Upper lobe of left lung (tissue), 6 donors: ENCODE measurements around the gene HDGFL2. TPM values are rescaled to one million over a fixed set of nuclear protein-coding genes. Genes with fewer than 3 reads are reported as not detected.
A peak's percentile ranks its signal among the peaks of the same experiment; 100 is the strongest.

Experiments used
- ATAC-seq, 2 donors: fragments of 200-7000 bp; cut with Tn5 transposase; one replicate each; pipeline ENCODE4 v1.9.1; 2022; ENCODE audit warnings: mild to moderate bottlenecking in 2 of 2, moderate library complexity in 2 of 2; ENCODE audit not compliant: low FRiP score in 2 of 2
- DNase-seq, 2 donors: peaks; one replicate each; pipeline ENCODE4 v3.0.0-alpha.2; 2019 to 2020
- H3K27ac ChIP-seq, 4 donors: fragments of 200-600 bp; sonication (generic); one replicate each; pipeline ENCODE4 v1.5.1; 2016 to 2019
- H3K27me3 ChIP-seq, 4 donors: fragments of 200-600 bp; sonication (generic); one replicate each; pipeline ENCODE4 v1.5.1; 2017 to 2019
- H3K36me3 ChIP-seq, 4 donors: fragments of 200-600 bp; sonication (generic); one replicate each; pipeline ENCODE4 v1.5.1; 2016 to 2019
- H3K4me1 ChIP-seq, 4 donors: fragments of 200-600 bp; sonication (generic); one replicate each; pipeline ENCODE4 v1.5.1; 2018 to 2019
- H3K4me3 ChIP-seq, 4 donors: fragments of 200-600 bp; sonication (generic); one replicate each; pipeline ENCODE4 v1.5.1; 2017 to 2019; ENCODE audit warnings: mild to moderate bottlenecking in 2 of 4, moderate library complexity in 1 of 4
- H3K9me3 ChIP-seq, 4 donors: fragments of 200-600 bp; sonication (generic); one replicate each; pipeline ENCODE4 v1.5.1; 2018 to 2019
- CTCF ChIP-seq, 6 experiments: fragments of 450-650 bp in 4 of 6; fragments of 200-600 bp in 2 of 6; sonication (generic) in 2 of 6; IDR thresholded peaks; one replicate each; pipeline ENCODE4 v1.5.1; 2016 to 2019; ENCODE audit warnings: antibody characterized with exemption in 6 of 6
- EP300 ChIP-seq, 4 donors: sonication (generic); formaldehyde crosslinking; IDR thresholded peaks; one replicate each; pipeline ENCODE4 v1.5.1; 2017; ENCODE audit warnings: antibody characterized with exemption in 4 of 4, control low read depth in 2 of 4
- POLR2A ChIP-seq, 4 donors: fragments of 450-650 bp; IDR thresholded peaks; one replicate each; pipeline ENCODE4 v1.5.1; 2016 to 2017; ENCODE audit warnings: antibody characterized with exemption in 4 of 4, mild to moderate bottlenecking in 2 of 4
- POLR2AphosphoS5 ChIP-seq, 2 donors: sonication (generic); formaldehyde crosslinking; IDR thresholded peaks; one replicate each; pipeline ENCODE4 v1.5.1; 2017; ENCODE audit warnings: antibody characterized with exemption in 2 of 2
- WGBS, 2 donors: methylation state at CpG; one replicate each; pipeline ENCODE4 v1.1.5; 2017 to 2018; 5-methylcytosine and 5-hydroxymethylcytosine counted together
- total RNA-seq, 6 donors: library from RNA; depleted of rRNA in 4 of 6; stranded (reverse); fragments of >200 nt in 4 of 6; gene quantifications; one replicate each; pipeline versions ENCODE4 v1.1.0 to v1.2.1, GENCODE V29; 2016 to 2021
- donor health status: DM: no; HTN: no; CAD: no; lungs with moderate emphysema.
- donor health status: DM: no; HTN: yes; CAD: no; lungs with severe emphysema.

HDGFL2 gene
- total RNA-seq, 6 donors from 2014 or later, result 23.9 to 71.2 (median 37.6) TPM

- Histone ChIP-seq H3K27ac (no peak overlapping the region), H3K4me1 (no peaks in the 10 kb centered on the region), H3K9me3 (no peaks in the 10 kb centered on the region), H3K4me3 (no peak overlapping the region), H3K36me3 (no peaks in the 10 kb centered on the region), H3K27me3 (no peaks in the 10 kb centered on the region)
- DNase-seq (peak in 1 of 2 donors; percentile 44), ATAC-seq (no peak)
- WGBS, 2 donors, result 81 to 93% methylated on average over 7 to 17 of the region's 17 CpGs
- TF ChIP-seq CTCF (IDR thresholded peaks at IDR 0.05) (no peak), POLR2A (IDR thresholded peaks at IDR 0.05) (no peak), POLR2AphosphoS5 (IDR thresholded peaks at IDR 0.05) (no peak), EP300 (IDR thresholded peaks at IDR 0.05) (no peak)
Measured at GRCh38 chr19:4513248-4513647, 41.2 kb downstream of the HDGFL2 start.

GRCh38 chr19:4515732-4516131, 43.6 kb downstream of the HDGFL2 start:
- TF ChIP-seq POLR2A (IDR thresholded peaks at IDR 0.05) (no peak), CTCF (IDR thresholded peaks at IDR 0.05) (no peak), POLR2AphosphoS5 (IDR thresholded peaks at IDR 0.05) (no peak), EP300 (IDR thresholded peaks at IDR 0.05) (no peak)
- no peak for ATAC-seq
- Histone ChIP-seq H3K9me3 (no peaks in the 10 kb centered on the region), H3K27me3 (no peaks in the 10 kb centered on the region), H3K4me3 (no peak overlapping the region), H3K36me3 (no peaks in the 10 kb centered on the region), H3K4me1 (no peaks in the 10 kb centered on the region), H3K27ac (no peak overlapping the region)
- DNase-seq, result no peak
- 84 to 93% methylated on average over 5 of the region's 5 CpGs for WGBS, 2 donors

GRCh38 chr19:4516199-4516938, 44.3 kb downstream of the HDGFL2 start:
- TF ChIP-seq EP300 (IDR thresholded peaks at IDR 0.05) (no peak), CTCF (IDR thresholded peaks at IDR 0.05) (no peak), POLR2A (IDR thresholded peaks at IDR 0.05) (no peak), POLR2AphosphoS5 (IDR thresholded peaks at IDR 0.05) (no peak)
- no peaks in the 10 kb centered on the region for H3K36me3 ChIP-seq
- H3K4me3 ChIP-seq, result no peak overlapping the region
- WGBS, 2 donors, result 71 to 87% methylated on average over 4 to 14 of the region's 14 CpGs
- H3K27ac ChIP-seq, result no peak overlapping the region
- no peaks in the 10 kb centered on the region for H3K9me3 ChIP-seq
- no peaks in the 10 kb centered on the region for H3K4me1 ChIP-seq
- ATAC-seq (no peak), DNase-seq (no peak)
- H3K27me3 ChIP-seq, result no peaks in the 10 kb centered on the region

GRCh38 chr19:4516939-4517300, 44.8 kb downstream of the HDGFL2 start:
- WGBS, 2 donors, result 71 to 72% methylated on average over 1 to 8 of the region's 8 CpGs
- H3K4me3 ChIP-seq, result no peak overlapping the region

More at GRCh38 chr19:4516939-4517300, 44.8 kb downstream of the HDGFL2 start:
- Histone ChIP-seq H3K36me3 (no peaks in the 10 kb centered on the region), H3K4me1 (no peaks in the 10 kb centered on the region), H3K9me3 (no peaks in the 10 kb centered on the region), H3K27me3 (no peaks in the 10 kb centered on the region), H3K27ac (no peak overlapping the region)
- TF ChIP-seq POLR2AphosphoS5 (IDR thresholded peaks at IDR 0.05) (no peak), EP300 (IDR thresholded peaks at IDR 0.05) (no peak), CTCF (IDR thresholded peaks at IDR 0.05) (no peak), POLR2A (IDR thresholded peaks at IDR 0.05) (no peak)
- DNase-seq (peak in 1 of 2 donors; percentile 67), ATAC-seq (no peak)
